ENCODE measurements around the gene CLEC4M. TPM values are rescaled to one million over a fixed set of nuclear protein-coding genes. Genes with fewer than 3 reads are reported as not detected.
"Not testable (repeated sequence)": the region's sequence is repeated elsewhere in the genome, so short reads cannot be mapped to it uniquely, and the experiment has no call there.

Gene CLEC4M
- polyA plus RNA-seq, 1 experiment = not detected

DNA sequence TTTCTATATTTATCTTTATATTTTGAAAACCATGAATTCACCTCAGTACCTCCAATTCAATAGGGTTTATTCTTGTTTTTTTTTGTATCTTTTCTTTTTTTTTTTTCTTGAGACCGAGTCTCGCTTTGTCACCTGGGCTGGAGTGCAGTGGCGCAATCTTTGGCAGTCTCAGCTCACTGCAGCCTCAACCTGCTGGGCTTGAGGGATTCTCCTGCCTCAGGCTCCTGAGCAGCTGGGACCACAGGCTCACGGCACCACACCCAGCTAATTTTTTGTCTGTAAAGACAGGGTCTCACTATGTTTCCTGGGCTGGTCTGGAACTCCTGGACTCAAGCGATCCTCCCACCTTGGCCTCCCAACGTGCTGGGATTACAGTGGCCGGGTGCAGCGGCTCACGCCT lies 43.8 kb downstream of the CLEC4M start:
- TF ChIP-seq, protein P1, sequence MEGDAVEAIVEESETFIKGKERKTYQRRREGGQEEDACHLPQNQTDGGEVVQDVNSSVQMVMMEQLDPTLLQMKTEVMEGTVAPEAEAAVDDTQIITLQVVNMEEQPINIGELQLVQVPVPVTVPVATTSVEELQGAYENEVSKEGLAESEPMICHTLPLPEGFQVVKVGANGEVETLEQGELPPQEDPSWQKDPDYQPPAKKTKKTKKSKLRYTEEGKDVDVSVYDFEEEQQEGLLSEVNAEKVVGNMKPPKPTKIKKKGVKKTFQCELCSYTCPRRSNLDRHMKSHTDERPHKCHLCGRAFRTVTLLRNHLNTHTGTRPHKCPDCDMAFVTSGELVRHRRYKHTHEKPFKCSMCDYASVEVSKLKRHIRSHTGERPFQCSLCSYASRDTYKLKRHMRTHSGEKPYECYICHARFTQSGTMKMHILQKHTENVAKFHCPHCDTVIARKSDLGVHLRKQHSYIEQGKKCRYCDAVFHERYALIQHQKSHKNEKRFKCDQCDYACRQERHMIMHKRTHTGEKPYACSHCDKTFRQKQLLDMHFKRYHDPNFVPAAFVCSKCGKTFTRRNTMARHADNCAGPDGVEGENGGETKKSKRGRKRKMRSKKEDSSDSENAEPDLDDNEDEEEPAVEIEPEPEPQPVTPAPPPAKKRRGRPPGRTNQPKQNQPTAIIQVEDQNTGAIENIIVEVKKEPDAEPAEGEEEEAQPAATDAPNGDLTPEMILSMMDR (IDR thresholded peaks at IDR 0.05; ENCODE audit: low read depth, low read length) = no peak
- Histone ChIP-seq H3K27me3 (ENCODE audit: control insufficient read depth, insufficient read depth, low read length) (peaks cover 2% of the 10 kb centered on the region), H3K27ac (ENCODE audit: low read depth, low read length) (no peak overlapping the region), H3K9me3 (ENCODE audit: control insufficient read depth, insufficient read depth, low read length) (no peaks in the 10 kb centered on the region; the same call in none of the 2 replicates), H3K4me3 (ENCODE audit: low read depth, low read length) (no peak overlapping the region)
- POLR2A ChIA-PET = no interaction called here
- DNase-seq (ENCODE audit: low read depth, low spot score) = no peak
- CTCF ChIA-PET = interaction anchor here (0.6 to 1.9 kb wide), 2 partner anchors 157 to 239 kb away, joined by 3 to 9 read pairs; no protein-coding TSS in a partner anchor

DNA sequence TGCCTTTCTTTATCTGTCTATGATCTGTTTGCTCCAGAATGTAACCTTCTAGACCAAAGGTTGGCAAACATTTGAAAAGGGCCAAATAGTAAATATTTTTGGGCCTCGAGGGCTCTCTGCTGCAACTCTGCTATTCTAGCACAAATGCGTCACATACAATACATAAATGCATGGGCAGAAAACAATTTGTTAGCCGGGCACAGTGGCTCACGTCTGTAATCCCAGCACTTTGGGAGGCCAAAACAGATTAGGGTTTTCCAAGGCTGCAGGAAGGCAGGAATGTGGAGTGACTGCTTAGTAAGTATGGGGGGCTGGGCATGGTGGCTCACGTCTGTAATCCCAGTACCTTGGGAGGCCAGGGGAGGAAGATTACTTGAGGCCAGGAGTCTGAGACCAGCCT lies 45.1 kb downstream of the CLEC4M start:
- H3K27me3 ChIP-seq (ENCODE audit: control insufficient read depth, insufficient read depth, low read length) = peaks cover 2% of the 10 kb centered on the region
- H3K4me3 ChIP-seq (ENCODE audit: low read depth, low read length) = no peak overlapping the region
- no peaks in the 10 kb centered on the region; the same call in none of the 2 replicates for H3K9me3 ChIP-seq (ENCODE audit: control insufficient read depth, insufficient read depth, low read length)
- ChIA-PET CTCF (no interaction called here), POLR2A (no interaction called here)
- H3K27ac ChIP-seq (ENCODE audit: low read depth, low read length) = no peak overlapping the region
- DNase-seq (ENCODE audit: low read depth, low spot score) = no peak
- TF ChIP-seq, protein P1 (IDR thresholded peaks at IDR 0.05; ENCODE audit: low read depth, low read length) = no peak

DNA sequence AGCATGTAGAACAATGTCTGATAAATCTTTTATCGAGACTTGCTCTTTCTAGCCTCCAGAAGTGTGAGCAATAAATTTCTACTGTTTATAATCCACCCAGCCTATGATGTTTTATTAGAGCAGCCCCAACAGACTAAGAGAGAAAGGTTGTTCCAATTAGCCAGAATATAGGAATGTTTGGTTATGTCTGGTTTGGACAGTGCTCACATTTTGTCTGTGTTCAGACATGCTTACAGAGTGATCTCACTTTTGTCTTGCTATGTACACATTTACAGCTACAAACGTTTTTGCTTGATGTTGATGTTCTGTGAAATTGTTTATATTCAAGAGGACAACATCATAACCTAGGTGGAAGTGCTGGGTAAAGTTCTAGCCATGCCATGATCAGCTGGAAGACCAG lies 48.9 kb downstream of the CLEC4M start:
- H3K27me3 ChIP-seq (ENCODE audit: control insufficient read depth, insufficient read depth, low read length) = no peaks in the 10 kb centered on the region
- H3K4me3 ChIP-seq (ENCODE audit: low read depth, low read length) = no peak overlapping the region
- ChIA-PET CTCF (interaction anchor here (1.3 to 1.5 kb wide), 2 partner anchors 13 to 244 kb away, joined by 3 to 5 read pairs; no protein-coding TSS in a partner anchor), POLR2A (interaction anchor here (0.5 kb wide), 1 partner anchor 264 kb away, joined by 4 read pairs; no protein-coding TSS in a partner anchor)
- no peak overlapping the region for H3K27ac ChIP-seq (ENCODE audit: low read depth, low read length)
- no peak for DNase-seq (ENCODE audit: low read depth, low spot score)
- H3K9me3 ChIP-seq (ENCODE audit: control insufficient read depth, insufficient read depth, low read length) = no peaks in the 10 kb centered on the region; the same call in none of the 2 replicates
- TF ChIP-seq, protein P1 (IDR thresholded peaks at IDR 0.05; ENCODE audit: low read depth, low read length) = no peak

DNA sequence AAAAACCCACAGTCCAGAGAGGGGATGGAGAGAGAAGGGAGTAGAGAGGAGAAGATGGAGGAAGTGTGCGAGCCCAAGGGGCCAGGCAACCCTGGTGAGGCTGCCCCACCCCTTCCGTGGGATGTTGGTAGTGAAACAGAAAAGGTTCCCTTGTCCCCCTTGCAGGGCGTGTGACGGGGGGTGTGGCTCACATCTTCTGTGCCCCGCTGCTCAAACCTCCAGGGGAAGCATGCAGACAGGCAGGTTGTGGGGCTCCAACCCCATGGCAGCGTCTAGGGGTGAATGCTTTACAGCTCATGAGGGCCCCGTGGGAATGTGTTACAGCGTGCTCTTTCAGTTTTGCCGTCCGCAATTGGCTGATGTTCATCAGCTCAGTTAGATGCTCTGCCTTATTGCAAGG lies 52.3 kb downstream of the CLEC4M start:
- DNase-seq (ENCODE audit: low read depth, low spot score) = no peak
- H3K27me3 ChIP-seq (ENCODE audit: control insufficient read depth, insufficient read depth, low read length) = no peaks in the 10 kb centered on the region
- TF ChIP-seq, protein P1 (IDR thresholded peaks at IDR 0.05; ENCODE audit: low read depth, low read length) = no peak
- ChIA-PET CTCF (no interaction called here), POLR2A (no interaction called here)
- peaks cover 3% of the 10 kb centered on the region; the same call in 1 of the 2 replicates for H3K9me3 ChIP-seq (ENCODE audit: control insufficient read depth, insufficient read depth, low read length)
- H3K4me3 ChIP-seq (ENCODE audit: low read depth, low read length) = no peak overlapping the region
- H3K27ac ChIP-seq (ENCODE audit: low read depth, low read length) = no peak overlapping the region

DNA sequence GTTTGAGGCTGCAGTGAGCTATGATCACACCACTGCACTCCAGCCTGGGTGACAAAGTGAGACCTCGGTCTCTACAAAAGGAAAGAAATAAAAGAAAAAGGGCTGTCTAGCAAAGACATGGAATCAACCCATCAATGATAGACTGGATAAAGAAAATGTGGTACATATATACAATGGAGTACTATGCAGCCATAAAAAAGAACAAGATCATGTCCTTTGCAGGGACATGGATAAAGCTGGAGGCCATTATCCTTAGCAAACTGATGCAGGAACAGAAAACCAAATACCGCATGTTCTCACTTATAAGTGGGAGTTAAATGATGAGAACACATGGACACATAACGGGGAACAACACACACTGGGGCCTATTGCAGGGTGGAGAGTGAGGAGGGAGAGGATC lies 53.0 kb downstream of the CLEC4M start:
- H3K27ac ChIP-seq (ENCODE audit: low read depth, low read length); CTCF ChIA-PET; H3K27me3 ChIP-seq (ENCODE audit: control insufficient read depth, insufficient read depth, low read length); H3K9me3 ChIP-seq (ENCODE audit: control insufficient read depth, insufficient read depth, low read length); H3K4me3 ChIP-seq (ENCODE audit: low read depth, low read length); POLR2A ChIA-PET; DNase-seq (ENCODE audit: low read depth, low spot score): not testable (repeated sequence)

Measured in AG04450 (cell line).